Ectodermal cell (in vitro differentiated cells): Measurements from ENCODE around the gene SLC11A1.

Experiments
- H3K27ac ChIP-seq: 2 replicates; pipeline ENCODE4 v1.7.0; 2013; ENCODE audit warnings: mild to moderate bottlenecking, low read depth, low read length; ENCODE audit not compliant: insufficient read depth, poor library complexity, severe bottlenecking
- H3K27me3 ChIP-seq: 2 replicates; pipeline ENCODE4 v1.7.0; 2013; ENCODE audit warnings: mild to moderate bottlenecking, low read length; ENCODE audit not compliant: insufficient read depth, control insufficient read depth, poor library complexity, severe bottlenecking
- H3K36me3 ChIP-seq: one replicate; pipeline ENCODE4 v1.7.0; 2013; ENCODE audit warnings: low read length; ENCODE audit not compliant: control insufficient read depth, insufficient read depth
- H3K4me1 ChIP-seq: one replicate; pipeline ENCODE4 v1.7.0; 2013; ENCODE audit warnings: low read length; ENCODE audit not compliant: control insufficient read depth, insufficient read depth
- H3K4me3 ChIP-seq: 2 replicates; pipeline ENCODE4 v1.7.0; 2013; ENCODE audit warnings: low read depth, low read length, control low read depth; ENCODE audit not compliant: insufficient read depth
- H3K9me3 ChIP-seq: 2 replicates; pipeline ENCODE4 v1.7.0; 2013; ENCODE audit warnings: mild to moderate bottlenecking, low read length, moderate library complexity; ENCODE audit not compliant: control insufficient read depth
- WGBS, 2 experiments: methylation state at CpG; one replicate each; pipeline ENCODE4 v1.1.7; 2013; ENCODE audit warnings: missing lambda C conversion rate in 2 of 2; 5-methylcytosine and 5-hydroxymethylcytosine counted together

SLC11A1 gene

GRCh38 chr2:218421027-218421426, 39.0 kb downstream of the SLC11A1 start:
- no peaks in the 10 kb centered on the region for H3K9me3 ChIP-seq
- H3K4me3 ChIP-seq: no peak overlapping the region
- 88 to 94% methylated on average over 2 of the region's 2 CpGs for WGBS, 2 experiments

GRCh38 chr2:218422403-218423086, 40.5 kb downstream of the SLC11A1 start:
- H3K27me3 ChIP-seq: no peaks in the 10 kb centered on the region
- no peaks in the 10 kb centered on the region for H3K36me3 ChIP-seq
- no peak overlapping the region for H3K27ac ChIP-seq
- no peaks in the 10 kb centered on the region for H3K9me3 ChIP-seq
- H3K4me1 ChIP-seq: no peaks in the 10 kb centered on the region
- 91% methylated on average over 9 of the region's 9 CpGs for WGBS, 2 experiments
- H3K4me3 ChIP-seq: no peak overlapping the region

More at GRCh38 chr2:218421027-218421426, 39.0 kb downstream of the SLC11A1 start:
- H3K36me3 ChIP-seq: no peaks in the 10 kb centered on the region
- no peaks in the 10 kb centered on the region for H3K27me3 ChIP-seq
- no peak overlapping the region for H3K27ac ChIP-seq
- H3K4me1 ChIP-seq: no peaks in the 10 kb centered on the region

GRCh38 chr2:218423584-218423983, 41.5 kb downstream of the SLC11A1 start:
- H3K27ac ChIP-seq: no peak overlapping the region
- H3K27me3 ChIP-seq: no peaks in the 10 kb centered on the region
- no peaks in the 10 kb centered on the region for H3K36me3 ChIP-seq
- H3K4me3 ChIP-seq: no peak overlapping the region
- WGBS, 2 experiments: 93% methylated on average over 9 of the region's 9 CpGs
- H3K9me3 ChIP-seq: no peaks in the 10 kb centered on the region
- no peaks in the 10 kb centered on the region for H3K4me1 ChIP-seq

- Histone ChIP-seq H3K9me3 (no peaks in the 10 kb centered on the region), H3K4me3 (no peak overlapping the region), H3K27me3 (no peaks in the 10 kb centered on the region), H3K36me3 (no peaks in the 10 kb centered on the region), H3K27ac (no peak overlapping the region), H3K4me1 (no peaks in the 10 kb centered on the region)
- WGBS, 2 experiments: 94 to 95% methylated on average over 10 of the region's 10 CpGs
These were observed 43.5 kb downstream of the SLC11A1 start for GRCh38 chr2:218425531-218425930.

GRCh38 chr2:218427741-218428140, 45.7 kb downstream of the SLC11A1 start:
- Histone ChIP-seq H3K27ac (no peak overlapping the region), H3K36me3 (no peaks in the 10 kb centered on the region), H3K4me3 (no peak overlapping the region), H3K9me3 (no peaks in the 10 kb centered on the region), H3K4me1 (no peaks in the 10 kb centered on the region), H3K27me3 (no peaks in the 10 kb centered on the region)
- WGBS, 2 experiments: 80 to 82% methylated on average over 11 of the region's 11 CpGs

- 95% methylated on average over 24 of the region's 24 CpGs for WGBS, 2 experiments
- Histone ChIP-seq H3K4me1 (no peaks in the 10 kb centered on the region), H3K4me3 (no peak overlapping the region), H3K27me3 (no peaks in the 10 kb centered on the region), H3K27ac (no peak overlapping the region), H3K9me3 (no peaks in the 10 kb centered on the region), H3K36me3 (no peaks in the 10 kb centered on the region)
These were observed 46.9 kb downstream of the SLC11A1 start for GRCh38 chr2:218428846-218429558.

GRCh38 chr2:218429911-218430692, 48.0 kb downstream of the SLC11A1 start:
- WGBS, 2 experiments: 86 to 89% methylated on average over 9 of the region's 9 CpGs
- H3K4me3 ChIP-seq: no peak overlapping the region
- no peaks in the 10 kb centered on the region for H3K4me1 ChIP-seq
- H3K9me3 ChIP-seq: no peaks in the 10 kb centered on the region
- no peak overlapping the region for H3K27ac ChIP-seq
- H3K27me3 ChIP-seq: no peaks in the 10 kb centered on the region
- H3K36me3 ChIP-seq: no peaks in the 10 kb centered on the region

GRCh38 chr2:218430721-218431120, 48.6 kb downstream of the SLC11A1 start:
- H3K9me3 ChIP-seq: no peaks in the 10 kb centered on the region
- H3K4me1 ChIP-seq: no peaks in the 10 kb centered on the region
- H3K4me3 ChIP-seq: no peak overlapping the region
- 92% methylated on average over 11 of the region's 11 CpGs for WGBS, 2 experiments
- no peaks in the 10 kb centered on the region for H3K36me3 ChIP-seq
- no peaks in the 10 kb centered on the region for H3K27me3 ChIP-seq
- H3K27ac ChIP-seq: no peak overlapping the region

- H3K9me3 ChIP-seq: no peaks in the 10 kb centered on the region
- WGBS, 2 experiments: 91 to 93% methylated on average over 10 of the region's 10 CpGs
- H3K4me3 ChIP-seq: no peak overlapping the region
- no peaks in the 10 kb centered on the region for H3K4me1 ChIP-seq
- no peak overlapping the region for H3K27ac ChIP-seq
- H3K36me3 ChIP-seq: no peaks in the 10 kb centered on the region
- no peaks in the 10 kb centered on the region for H3K27me3 ChIP-seq
These were observed 49.8 kb downstream of the SLC11A1 start for GRCh38 chr2:218431878-218432277.
